RKO (cell line): ENCODE data around the gene EIF2B4.
"Not testable (repeated sequence)": the region's sequence is repeated elsewhere in the genome, so short reads cannot be mapped to it uniquely, and the experiment has no call there.

Experiments
- DNase-seq: peaks from one replicate; pipeline ENCODE4 v3.0.0-alpha.2; 2016; ENCODE audit warnings: low spot score

EIF2B4 gene

GRCh38 chr2:27377618-27378095 is 7.5 kb upstream of the EIF2B4 start:
- DNase-seq: no peak

GRCh38 chr2:27376866-27377617 is 6.9 kb upstream of the EIF2B4 start:
- DNase-seq: no peak

- DNase-seq: no peak
These were observed 6.2 kb upstream of the EIF2B4 start for GRCh38 chr2:27376151-27376865.

DNA sequence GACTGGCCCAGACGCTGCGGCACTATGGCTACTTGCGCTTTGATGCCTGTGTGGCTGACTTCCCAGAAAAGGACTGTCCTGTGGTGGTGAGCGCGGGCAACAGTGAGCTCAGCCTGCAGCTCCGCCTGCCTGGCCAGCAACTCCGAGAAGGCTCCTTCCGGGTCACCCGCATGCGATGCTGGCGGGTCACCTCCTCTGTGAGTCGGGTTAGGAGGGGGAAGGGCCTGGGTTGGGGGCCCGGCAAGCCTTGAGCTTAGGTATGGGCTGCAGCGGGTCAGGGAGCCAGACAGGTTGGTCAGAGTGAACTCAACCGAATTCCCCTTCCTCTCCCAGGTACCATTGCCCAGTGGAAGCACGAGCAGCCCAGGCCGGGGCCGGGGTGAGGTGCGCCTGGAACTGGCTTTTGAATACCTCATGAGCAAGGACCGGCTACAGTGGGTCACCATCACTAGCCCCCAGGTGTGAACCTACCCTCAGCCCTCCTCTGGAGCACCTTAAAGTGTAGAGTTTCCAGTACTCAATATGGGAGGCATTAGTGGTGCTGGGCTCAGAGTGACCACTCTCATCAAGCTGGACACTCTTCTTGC is 5.5 kb upstream of the EIF2B4 start:
- DNase-seq: no peak

GRCh38 chr2:27373567-27373966 is 3.4 kb upstream of the EIF2B4 start:
- no peak for DNase-seq

GRCh38 chr2:27372937-27373336 is 2.8 kb upstream of the EIF2B4 start:
- DNase-seq: no peak

GRCh38 chr2:27370816-27371620 is 880 bp upstream of the EIF2B4 start:
- peak; percentile 65 for DNase-seq

GRCh38 chr2:27369471-27370025 is 590 bp downstream of the EIF2B4 start:
- peak; percentile 69 for DNase-seq

DNA sequence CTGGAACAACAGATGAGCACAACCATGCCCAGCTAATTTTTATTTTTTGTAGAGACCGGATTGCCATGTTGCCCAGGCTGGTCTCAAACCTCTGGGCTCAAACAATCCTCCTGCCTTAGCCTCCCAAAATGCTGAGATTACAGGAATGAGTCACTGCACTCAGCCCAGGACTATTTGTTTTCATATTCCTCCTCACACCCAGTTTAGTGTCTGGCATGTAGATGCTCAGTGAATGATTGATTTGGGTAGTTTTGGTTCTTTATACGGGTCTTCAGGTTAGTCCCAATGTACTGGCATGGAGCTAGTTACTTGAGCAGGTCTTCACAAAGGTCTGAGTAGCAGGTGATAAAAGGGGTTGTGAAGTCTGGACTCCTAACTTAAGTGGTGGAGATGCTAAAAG is 6.2 kb downstream of the EIF2B4 start:
- DNase-seq: no peak

DNA sequence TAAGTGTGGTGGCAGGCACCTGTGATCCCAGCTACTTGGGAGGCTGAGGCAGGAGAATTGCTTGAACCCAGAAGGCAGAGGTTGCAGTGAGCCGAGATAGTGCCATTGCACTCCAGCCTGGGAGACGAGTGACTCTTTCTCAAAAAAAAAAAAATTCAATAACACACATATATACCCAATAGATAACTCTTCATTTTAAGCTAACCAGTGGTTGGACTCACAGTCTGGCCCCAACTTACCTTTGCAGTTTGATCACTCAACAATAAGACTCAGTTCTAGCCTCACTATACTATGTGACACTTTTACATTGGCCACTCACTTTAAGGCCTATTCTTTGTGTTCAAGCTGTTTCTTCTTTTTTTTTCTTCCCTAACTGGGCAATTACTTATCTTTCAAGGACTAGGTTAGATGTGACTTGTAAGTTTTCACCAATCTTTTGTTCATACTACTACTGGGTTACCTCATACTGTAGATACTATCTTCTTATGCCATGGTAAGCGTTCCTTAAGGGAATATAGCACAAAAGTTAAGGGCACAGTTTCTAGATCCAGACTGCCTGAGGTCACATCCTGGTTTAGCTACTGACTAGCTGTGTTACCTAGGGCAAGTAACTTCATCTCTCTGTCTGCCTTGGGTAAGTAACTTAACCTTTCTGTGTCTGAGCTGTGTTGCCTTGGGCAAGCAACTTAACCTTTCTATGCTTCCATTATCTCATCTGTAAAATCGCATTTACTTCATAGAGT is 7.3 kb downstream of the EIF2B4 start:
- no peak for DNase-seq

- DNase-seq: peak; percentile 97
These were observed 13.6 kb downstream of the EIF2B4 start, which contains the start of gene GTF3C2 for GRCh38 chr2:27356382-27357181. GTF3C2 (minus strand) TSS chr2:27356764; CDS start chr2:27343554, 13,210 bp downstream.

DNA sequence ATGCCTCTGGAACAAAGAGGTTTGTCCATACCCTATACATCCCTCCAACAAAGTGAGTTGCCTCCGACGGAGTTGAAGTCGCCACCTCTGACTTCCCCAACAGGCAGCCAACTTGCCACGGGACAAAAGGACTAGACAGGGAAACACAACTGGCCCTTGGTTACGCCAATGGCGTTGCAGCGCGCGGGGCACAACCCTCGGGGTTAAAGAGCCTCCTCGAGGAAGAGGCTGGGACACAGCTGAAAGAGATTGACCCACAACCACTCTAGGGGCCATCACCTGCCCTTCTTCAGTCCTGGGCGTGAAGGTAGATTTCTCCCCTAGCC is 14.1 kb downstream of the EIF2B4 start:
- peak; percentile 81 for DNase-seq

- DNase-seq: no peak
These were observed 15.6 kb downstream of the EIF2B4 start for GRCh38 chr2:27354597-27354927.

GRCh38 chr2:27353762-27354596 is 16.2 kb downstream of the EIF2B4 start:
- DNase-seq: peak; percentile 31

DNA sequence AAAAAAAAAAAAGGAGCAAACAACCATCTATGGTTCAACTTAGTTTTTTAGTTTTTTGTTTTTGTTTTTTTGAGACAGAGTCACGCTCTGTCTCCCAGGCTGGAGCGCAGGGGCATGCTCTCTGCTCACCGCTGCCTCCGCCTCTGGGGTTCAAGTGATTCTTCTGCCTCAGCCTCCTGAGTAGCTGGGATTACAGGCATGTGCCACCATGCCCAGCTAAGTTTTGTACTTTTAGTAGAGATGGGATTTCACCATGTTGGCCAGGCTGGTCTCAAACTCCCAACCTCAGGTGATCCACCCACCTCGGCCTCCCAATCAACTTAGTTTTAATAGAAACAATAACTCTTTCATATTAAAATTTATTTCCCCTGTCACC is 16.8 kb downstream of the EIF2B4 start:
- DNase-seq: not testable (repeated sequence)

DNA sequence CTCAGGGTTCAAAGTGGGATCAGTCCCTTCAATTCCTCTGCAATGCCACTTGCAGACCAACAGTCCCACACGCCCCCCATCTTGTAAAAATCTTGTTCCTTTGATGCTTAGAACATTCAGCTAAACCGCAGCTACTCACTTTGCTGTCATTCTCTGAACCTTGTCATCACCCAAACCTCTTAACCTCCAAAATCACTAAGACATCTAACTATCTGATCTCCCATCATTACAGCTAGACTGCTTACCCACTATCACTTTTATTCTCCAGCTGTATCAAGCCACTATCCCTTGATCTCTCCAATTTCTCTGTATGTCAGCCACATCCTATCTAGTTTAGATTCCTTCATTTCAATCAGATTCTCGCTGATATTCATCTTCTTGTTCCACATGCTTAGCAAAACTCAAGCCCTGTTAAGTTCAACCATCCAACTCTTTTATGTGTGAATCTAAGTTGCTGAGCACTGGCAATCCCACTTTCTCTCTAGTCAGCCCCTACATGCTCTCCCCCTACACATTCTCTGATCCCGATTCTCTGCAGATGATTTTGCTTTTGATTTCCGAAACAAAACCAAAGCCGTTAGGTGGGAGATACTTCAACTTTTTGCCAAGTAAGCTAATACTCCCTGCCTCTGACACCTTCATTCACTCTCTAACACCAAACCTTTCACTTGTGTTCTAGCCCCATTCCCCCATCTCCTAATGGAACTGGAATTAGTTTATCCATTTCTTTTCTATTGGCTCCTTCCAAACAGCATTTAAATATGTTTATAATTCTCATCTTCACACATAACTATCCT is 18.1 kb downstream of the EIF2B4 start:
- no peak for DNase-seq

DNA sequence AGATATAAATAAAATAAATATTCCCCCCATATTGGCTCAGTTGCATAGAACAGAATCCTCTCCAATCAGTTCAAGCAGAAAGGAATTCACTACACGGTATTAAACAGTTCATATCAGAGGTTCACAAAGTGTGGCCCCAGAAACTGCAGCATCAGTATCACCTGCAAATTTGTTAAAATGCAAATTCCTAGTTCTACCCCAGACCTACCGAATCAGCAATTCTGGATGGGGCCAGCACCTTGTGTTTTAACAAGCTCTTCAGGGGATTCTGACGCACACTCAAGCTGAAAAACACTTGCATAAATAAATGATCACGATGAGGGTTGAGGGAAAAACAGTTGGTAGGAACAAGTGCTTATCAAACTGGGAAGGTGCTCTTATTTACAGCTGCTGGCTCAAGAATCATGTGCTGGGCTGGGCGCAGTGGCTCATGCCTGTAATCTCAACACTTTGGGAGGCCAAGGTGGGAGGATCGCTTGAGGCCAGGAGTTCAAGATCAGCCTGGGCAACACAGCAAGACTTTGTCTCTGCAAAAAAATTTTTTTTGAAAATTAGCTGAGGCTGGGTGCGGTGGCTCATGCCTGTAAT is 19.9 kb downstream of the EIF2B4 start:
- no peak for DNase-seq

DNA sequence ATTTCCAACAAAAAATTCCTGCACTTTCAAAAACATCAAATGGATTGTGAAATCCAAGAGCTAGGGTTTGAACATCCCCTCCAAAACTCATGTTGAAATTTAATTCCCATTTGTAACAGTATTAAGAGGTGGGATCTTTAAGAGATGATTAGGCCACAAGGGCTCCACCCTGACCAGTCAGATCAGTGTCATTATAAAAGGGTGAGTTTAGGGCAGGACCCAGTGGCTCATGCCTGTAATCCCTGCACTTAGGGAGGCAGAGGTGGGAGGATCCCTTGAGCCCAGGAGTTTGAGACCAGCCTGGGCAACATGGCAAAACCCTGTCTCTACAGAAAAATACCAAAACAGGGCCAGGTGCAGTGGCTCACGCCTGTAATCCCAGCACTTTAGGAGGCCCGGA is 22.5 kb downstream of the EIF2B4 start:
- no peak for DNase-seq
